Measurements from ENCODE around the gene PDE7B.
"Not testable (repeated sequence)": the region's sequence is repeated elsewhere in the genome, so short reads cannot be mapped to it uniquely, and the experiment has no call there.

Gene PDE7B

DNA sequence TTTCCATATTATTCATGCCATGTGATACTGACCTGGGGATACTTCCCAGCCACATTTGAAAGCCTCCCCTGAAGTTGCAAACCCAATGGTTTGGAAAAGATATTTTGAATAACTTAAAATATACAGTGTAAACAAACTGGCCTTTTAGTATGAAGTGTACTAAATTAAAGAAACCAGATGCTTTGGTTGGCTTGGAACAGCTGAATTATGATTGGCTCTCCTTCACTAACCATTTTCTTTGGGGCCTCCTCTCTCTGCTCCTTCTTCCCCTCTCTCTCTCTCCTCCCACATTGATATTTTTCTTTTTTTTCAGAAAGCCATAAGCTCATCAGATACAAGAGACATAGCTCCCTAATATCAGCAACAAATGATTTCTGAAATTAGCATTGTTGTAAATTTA, 232.0 kb downstream of the PDE7B start:
- no peak for DNase-seq

- DNase-seq: no peak
These were observed 232.9 kb downstream of the PDE7B start for GRCh38 chr6:136084403-136084802.

DNA sequence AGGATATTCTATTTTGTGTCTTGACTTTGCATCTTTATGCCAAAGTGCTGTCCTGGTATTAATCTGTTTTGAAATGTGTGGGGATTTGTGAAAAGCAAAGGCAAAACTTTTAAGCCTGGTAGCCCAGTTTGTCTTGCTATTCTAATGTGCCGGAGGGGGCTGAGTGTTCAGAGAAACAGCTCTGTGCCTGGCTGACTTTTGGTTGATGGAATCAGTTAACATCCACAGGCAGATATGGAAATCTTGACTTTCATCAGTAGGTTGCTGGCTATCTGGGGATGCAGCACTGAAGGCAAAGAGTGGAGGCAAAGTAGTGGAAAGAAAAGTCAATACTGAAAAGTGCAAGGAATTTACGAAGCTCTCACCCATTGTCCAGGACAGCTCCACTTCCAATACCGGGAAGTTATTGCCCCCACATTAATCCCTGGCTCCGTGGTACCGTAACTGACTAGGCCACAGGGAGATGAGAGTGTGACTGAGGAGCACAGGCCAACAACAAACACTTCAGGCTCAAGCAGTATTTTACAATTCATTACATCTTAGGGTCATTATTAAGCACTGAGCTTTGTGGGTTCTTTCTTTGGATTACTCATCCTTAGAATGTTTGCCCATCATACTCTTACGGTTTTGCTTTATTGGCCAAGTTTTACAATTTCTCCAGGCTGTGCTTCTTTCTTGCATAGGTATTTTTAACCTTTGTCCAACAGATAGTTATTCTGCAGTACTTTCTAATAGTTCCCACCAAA, 234.0 kb downstream of the PDE7B start:
- DNase-seq: no peak

DNA sequence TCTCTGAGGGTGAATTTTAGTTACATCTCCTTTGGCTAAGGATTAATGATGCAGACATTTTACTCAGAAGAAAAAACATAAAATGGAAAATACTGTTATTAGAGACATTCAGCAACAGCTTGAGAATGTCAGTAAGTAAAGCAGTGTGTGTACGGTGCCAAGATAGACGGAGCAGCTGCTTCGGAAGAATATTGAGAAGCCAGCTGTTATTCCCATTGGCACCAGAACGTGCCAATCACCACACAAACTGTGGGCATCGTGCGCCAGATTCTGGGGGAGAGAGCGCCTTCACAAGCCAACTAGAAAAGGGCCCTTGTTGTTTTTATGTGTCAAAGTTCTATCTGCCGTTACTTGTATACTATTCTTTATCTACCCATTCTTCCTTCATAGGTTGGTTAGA, 235.2 kb downstream of the PDE7B start:
- DNase-seq: no peak

- no peak for DNase-seq
These were observed 236.5 kb downstream of the PDE7B start for GRCh38 chr6:136087986-136088385.

DNA sequence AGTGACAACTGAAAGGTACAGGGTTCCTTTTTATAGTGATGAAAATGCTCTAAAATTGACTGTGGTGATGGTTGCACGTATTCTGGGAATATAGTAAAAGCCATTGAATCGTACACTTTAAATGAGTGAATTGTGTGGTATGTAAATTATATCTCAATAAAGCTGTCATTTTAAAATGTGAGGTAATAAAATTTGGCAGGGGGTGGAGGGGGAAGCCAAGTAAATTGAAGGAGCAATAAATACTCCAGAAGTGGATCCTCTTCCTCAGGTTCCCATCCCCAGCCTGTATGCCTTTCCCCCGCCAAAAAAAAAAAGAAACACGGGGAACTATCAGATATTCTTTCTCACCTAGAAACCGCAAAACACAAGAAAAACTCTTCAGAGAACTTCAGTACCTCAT, 237.2 kb downstream of the PDE7B start:
- no peak for DNase-seq

GRCh38 chr6:136089876-136090275, 238.4 kb downstream of the PDE7B start:
- no peak for DNase-seq

GRCh38 chr6:136090929-136091328, 239.4 kb downstream of the PDE7B start:
- DNase-seq: no peak

GRCh38 chr6:136092897-136093296, 241.4 kb downstream of the PDE7B start:
- DNase-seq: no peak

GRCh38 chr6:136093835-136094234, 242.3 kb downstream of the PDE7B start:
- DNase-seq: no peak

DNA sequence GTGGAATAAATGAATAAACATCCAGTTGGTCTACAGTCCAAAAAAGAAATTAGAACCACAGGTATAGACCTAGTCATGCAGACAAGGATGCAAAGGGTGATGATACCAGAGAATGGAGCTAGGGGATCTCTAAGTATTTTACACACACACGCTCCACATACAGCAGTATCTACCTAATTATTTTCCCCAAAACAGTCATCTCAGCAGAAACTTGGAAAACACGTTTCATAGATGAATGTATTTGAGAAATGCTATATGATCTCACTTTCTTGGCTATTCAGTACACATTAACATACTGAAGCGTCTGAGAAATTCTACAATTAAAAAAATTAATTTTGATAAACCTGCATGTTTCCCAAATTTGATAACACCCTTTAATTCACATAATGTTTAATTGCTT, 243.3 kb downstream of the PDE7B start:
- no peak for DNase-seq

- no peak for DNase-seq
These were observed 244.5 kb downstream of the PDE7B start for GRCh38 chr6:136095986-136096385.

- DNase-seq: no peak
These were observed 251.6 kb downstream of the PDE7B start for GRCh38 chr6:136102991-136103688.

DNA sequence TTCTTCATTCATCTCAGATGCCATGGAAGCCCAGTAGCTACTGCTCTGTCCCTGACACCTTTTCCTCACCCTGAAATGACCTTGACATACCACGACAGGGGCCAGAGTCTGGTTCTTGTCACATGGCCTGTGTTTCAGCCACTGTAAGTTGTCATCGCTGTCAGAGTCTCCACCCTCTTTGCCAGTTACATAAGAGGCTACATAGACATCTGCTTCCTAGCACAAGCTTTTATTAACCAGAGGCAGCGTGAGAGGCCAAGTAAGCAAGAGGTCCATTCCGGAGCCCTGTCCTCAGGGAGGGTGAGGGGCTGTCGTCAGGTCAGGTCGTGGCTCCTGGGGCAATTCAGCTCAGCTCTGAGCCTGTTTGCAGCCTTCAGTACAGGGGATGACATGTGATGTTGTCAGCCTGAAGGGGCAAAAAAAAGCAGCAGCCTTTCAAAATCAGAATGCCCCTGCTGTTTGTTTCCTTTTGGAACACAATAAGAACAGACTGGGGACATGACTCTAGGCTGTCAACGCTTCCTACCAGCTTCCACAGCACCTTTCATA, 252.3 kb downstream of the PDE7B start:
- no peak for DNase-seq

- no peak for DNase-seq
These were observed 253.1 kb downstream of the PDE7B start for GRCh38 chr6:136104556-136104955.

- DNase-seq: not testable (repeated sequence)
These were observed 254.3 kb downstream of the PDE7B start for GRCh38 chr6:136105797-136106196.

DNA sequence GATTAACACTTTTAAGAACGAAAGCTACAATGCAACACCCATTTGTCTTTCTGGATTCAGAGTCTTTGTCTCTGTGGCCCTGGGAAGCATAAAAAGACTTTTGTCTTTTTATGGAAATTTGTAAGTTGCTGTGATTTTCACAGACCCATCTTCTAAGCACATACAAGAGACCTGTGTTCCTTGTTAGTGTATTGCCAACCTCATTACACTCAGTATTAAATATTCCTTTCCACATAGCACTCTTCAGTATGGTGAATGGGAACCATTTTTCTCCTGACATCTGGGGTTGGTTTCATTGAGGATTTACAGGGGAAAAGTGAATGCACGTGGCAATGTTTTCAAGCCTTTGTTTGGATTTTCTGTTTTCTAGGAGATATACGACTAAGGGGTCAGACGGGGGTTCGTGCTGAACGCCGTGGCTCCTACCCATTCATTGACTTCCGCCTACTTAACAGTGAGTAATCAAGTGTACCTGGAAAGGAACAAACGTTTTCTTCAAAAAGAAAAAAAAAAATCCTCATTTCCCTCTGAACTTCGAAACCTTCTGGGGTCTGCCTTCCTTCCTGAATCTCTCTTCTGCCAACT, 257.0 kb downstream of the PDE7B start:
- DNase-seq: no peak

DNA sequence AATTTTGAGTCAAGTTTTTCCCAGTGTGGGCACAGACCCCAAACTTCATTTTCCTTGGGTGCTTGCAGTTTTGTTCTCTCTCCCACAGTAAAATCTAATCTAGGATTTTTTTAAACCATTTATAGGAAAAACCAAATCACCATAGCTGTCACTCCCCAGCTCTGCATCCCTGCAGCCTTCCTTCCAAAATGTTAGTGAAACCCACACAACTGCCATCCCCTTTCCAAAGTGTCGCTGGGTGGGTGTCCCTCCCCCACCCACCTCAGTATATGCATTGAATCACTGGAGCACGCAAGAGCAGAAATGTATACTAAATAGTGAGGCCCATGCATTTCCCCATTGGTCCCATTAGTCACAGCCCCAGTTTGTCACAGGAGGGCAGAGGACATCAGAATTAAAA, 260.3 kb downstream of the PDE7B start:
- DNase-seq: no peak

- no peak for DNase-seq
These were observed 260.8 kb downstream of the PDE7B start for GRCh38 chr6:136112262-136112661.

DNA sequence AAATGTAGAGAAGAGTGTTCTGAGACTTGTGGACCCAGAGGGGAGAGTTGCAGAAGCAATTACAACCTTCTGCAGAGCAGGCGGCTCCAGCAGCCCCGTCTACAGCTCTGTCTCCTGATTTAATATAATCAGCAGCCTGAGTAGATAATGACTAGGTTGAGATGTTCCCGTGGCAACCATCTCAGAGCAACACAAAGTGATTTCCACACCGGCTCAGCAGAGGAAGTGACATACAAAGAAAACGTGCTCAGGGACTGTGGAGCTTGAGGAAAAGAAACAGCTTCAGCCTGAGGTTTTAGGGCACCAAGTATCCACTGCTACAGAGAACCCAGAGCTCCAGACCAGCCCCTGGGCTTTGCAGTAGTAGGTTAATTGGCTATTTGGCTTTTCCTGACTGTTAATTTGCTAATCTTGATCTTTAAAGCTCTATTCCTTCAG, 262.3 kb downstream of the PDE7B start:
- DNase-seq: peak; percentile 76

- DNase-seq: peak; percentile 34
These were observed 263.2 kb downstream of the PDE7B start for GRCh38 chr6:136114661-136115060.

DNA sequence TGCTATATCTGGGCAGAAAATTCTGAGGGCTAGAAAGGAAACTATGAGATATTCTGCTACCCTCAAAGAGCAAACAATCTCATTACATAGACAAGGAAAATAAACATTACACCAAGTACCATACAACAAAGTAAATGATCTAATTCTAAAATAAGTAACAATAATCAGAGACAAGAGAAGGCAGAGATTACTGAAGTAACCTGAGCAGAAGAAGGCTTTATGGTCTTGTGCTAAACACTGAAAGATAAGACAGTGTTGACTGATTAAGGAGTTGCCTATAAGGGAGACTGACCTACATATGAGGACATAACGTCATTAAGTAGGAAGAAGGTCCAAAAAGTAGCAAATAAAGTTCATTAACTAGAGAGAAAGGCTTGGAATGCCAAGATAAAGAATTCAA, 264.4 kb downstream of the PDE7B start:
- DNase-seq: no peak

DNA sequence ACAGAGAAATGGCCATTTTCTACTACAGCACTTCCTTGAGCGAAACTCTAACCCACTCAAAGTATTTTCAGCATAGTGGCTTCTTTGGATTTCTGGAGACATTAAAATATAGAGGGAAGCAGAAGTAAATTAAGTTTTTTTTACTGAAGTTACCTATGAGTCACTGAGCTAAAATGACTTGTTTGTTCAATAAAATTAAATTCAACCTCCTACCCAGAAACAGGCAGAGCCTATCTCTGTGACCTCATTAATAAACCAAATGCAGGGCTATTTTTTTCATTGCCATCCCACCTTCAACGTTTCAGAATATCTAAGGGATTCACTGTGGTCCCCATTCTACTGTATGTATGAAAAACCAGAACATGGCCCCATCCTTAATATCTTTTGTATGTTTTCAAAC, 265.6 kb downstream of the PDE7B start:
- DNase-seq: no peak

- DNase-seq: no peak
These were observed 267.3 kb downstream of the PDE7B start for GRCh38 chr6:136118787-136119186.

Measured in NCI-H510A treated with DMSO at 0.1 percent for 48 hours (cell line).